ENCODE results near the gene C2orf81.

GRCh38 chr2:74436111-74436805, 14.8 kb upstream of the C2orf81 start:
- TF ChIP-seq CTCF (IDR thresholded peaks at IDR 0.05) (no peak), POLR2A (IDR thresholded peaks at IDR 0.05) (no peak)

Data from esophagus squamous epithelium (tissue), 4 donors.